Measurements from ENCODE around the gene LZTR1.

Gene LZTR1

GRCh38 chr22:20943104-20943933, 38.8 kb upstream of the LZTR1 start:
- H3K36me3 ChIP-seq (ENCODE audit: insufficient read depth, low read depth, low read length), result peaks cover 29% of the 10 kb centered on the region
- no peaks in the 10 kb centered on the region for H3K27me3 ChIP-seq (ENCODE audit: insufficient read depth, low read length)
- H3K4me1 ChIP-seq (ENCODE audit: insufficient read depth, low read length), result no peaks in the 10 kb centered on the region; the same call in 1 of the 2 replicates

DNA sequence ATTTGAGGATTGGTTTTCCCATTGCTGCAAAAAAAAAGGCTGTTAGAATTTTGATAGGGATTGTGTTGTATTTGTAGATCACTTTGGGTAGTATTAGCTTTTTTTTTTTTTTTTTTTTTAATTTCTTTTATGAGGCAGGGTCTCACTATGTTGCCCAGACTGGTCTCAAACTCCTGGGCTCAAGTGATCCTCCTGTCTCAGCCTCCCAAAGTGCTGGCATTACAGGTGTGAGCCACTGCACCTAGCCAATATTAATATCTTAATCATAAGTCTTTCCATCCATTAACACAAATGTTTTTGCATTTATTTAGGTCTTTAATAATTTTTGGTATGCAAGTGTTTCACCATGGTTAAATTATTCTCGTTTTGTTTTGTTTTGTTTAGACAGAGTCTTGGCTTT, 38.1 kb upstream of the LZTR1 start:
- Histone ChIP-seq H3K9ac (ENCODE audit: low read depth, low read length) (no peak overlapping the region), H3K4me1 (ENCODE audit: insufficient read depth, low read length) (no peaks in the 10 kb centered on the region; the same call in 1 of the 2 replicates), H3K4me3 (ENCODE audit: low read length) (no peak overlapping the region), H3K36me3 (ENCODE audit: insufficient read depth, low read depth, low read length) (peaks cover 34% of the 10 kb centered on the region), H3K27ac (ENCODE audit: low read length) (no peak overlapping the region), H3K9me3 (ENCODE audit: insufficient read depth, low read depth, low read length) (no peaks in the 10 kb centered on the region), H3K27me3 (ENCODE audit: insufficient read depth, low read length) (no peaks in the 10 kb centered on the region)

More at GRCh38 chr22:20943104-20943933, 38.8 kb upstream of the LZTR1 start:
- Histone ChIP-seq H3K9me3 (ENCODE audit: insufficient read depth, low read depth, low read length) (no peaks in the 10 kb centered on the region), H3K4me3 (ENCODE audit: low read length) (no peak overlapping the region), H3K27ac (ENCODE audit: low read length) (no peak overlapping the region), H3K9ac (ENCODE audit: low read depth, low read length) (no peak overlapping the region)

DNA sequence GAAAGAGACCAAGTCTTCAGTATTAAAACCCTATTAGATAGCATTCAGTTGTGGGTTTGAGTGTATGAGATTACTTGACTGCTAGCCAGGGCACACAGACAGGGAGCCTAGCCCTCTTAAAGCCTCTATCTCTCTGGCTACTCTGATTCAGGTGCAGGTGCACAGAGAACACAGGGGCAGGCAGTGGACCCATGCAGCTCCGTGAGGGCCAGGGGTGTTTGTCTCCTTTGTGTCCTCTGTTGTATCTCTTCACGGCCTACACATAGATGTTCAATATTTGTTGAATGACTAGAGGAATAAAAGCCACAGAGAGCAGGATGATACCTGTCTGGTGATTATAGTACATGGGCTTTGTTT, 36.5 kb upstream of the LZTR1 start:
- no peak overlapping the region for H3K4me3 ChIP-seq (ENCODE audit: low read length)
- H3K9me3 ChIP-seq (ENCODE audit: insufficient read depth, low read depth, low read length), result no peaks in the 10 kb centered on the region
- no peak overlapping the region for H3K27ac ChIP-seq (ENCODE audit: low read length)
- H3K36me3 ChIP-seq (ENCODE audit: insufficient read depth, low read depth, low read length), result peaks cover 43% of the 10 kb centered on the region
- no peaks in the 10 kb centered on the region for H3K27me3 ChIP-seq (ENCODE audit: insufficient read depth, low read length)
- H3K9ac ChIP-seq (ENCODE audit: low read depth, low read length), result no peak overlapping the region
- no peaks in the 10 kb centered on the region; the same call in 1 of the 2 replicates for H3K4me1 ChIP-seq (ENCODE audit: insufficient read depth, low read length)

GRCh38 chr22:20946080-20946986, 35.8 kb upstream of the LZTR1 start:
- H3K4me1 ChIP-seq (ENCODE audit: insufficient read depth, low read length), result no peaks in the 10 kb centered on the region
- H3K9ac ChIP-seq (ENCODE audit: low read depth, low read length), result no peak overlapping the region
- no peaks in the 10 kb centered on the region for H3K9me3 ChIP-seq (ENCODE audit: insufficient read depth, low read depth, low read length)
- no peaks in the 10 kb centered on the region for H3K27me3 ChIP-seq (ENCODE audit: insufficient read depth, low read length)
- H3K36me3 ChIP-seq (ENCODE audit: insufficient read depth, low read depth, low read length), result peaks cover 45% of the 10 kb centered on the region
- H3K27ac ChIP-seq (ENCODE audit: low read length), result no peak overlapping the region
- H3K4me3 ChIP-seq (ENCODE audit: low read length), result no peak overlapping the region

GRCh38 chr22:20946991-20947390, 35.1 kb upstream of the LZTR1 start:
- no peak overlapping the region for H3K9ac ChIP-seq (ENCODE audit: low read depth, low read length)
- H3K27ac ChIP-seq (ENCODE audit: low read length), result no peak overlapping the region
- H3K9me3 ChIP-seq (ENCODE audit: insufficient read depth, low read depth, low read length), result no peaks in the 10 kb centered on the region
- peaks cover 51% of the 10 kb centered on the region for H3K36me3 ChIP-seq (ENCODE audit: insufficient read depth, low read depth, low read length)
- H3K4me3 ChIP-seq (ENCODE audit: low read length), result no peak overlapping the region
- H3K27me3 ChIP-seq (ENCODE audit: insufficient read depth, low read length), result no peaks in the 10 kb centered on the region
- H3K4me1 ChIP-seq (ENCODE audit: insufficient read depth, low read length), result no peaks in the 10 kb centered on the region

- Histone ChIP-seq H3K4me1 (ENCODE audit: insufficient read depth, low read length) (no peaks in the 10 kb centered on the region), H3K27ac (ENCODE audit: low read length) (no peak overlapping the region), H3K9me3 (ENCODE audit: insufficient read depth, low read depth, low read length) (no peaks in the 10 kb centered on the region), H3K36me3 (ENCODE audit: insufficient read depth, low read depth, low read length) (peaks cover 66% of the 10 kb centered on the region), H3K9ac (ENCODE audit: low read depth, low read length) (no peak overlapping the region), H3K4me3 (ENCODE audit: low read length) (no peak overlapping the region), H3K27me3 (ENCODE audit: insufficient read depth, low read length) (no peaks in the 10 kb centered on the region)
These were observed 33.6 kb upstream of the LZTR1 start for GRCh38 chr22:20948450-20948849.

DNA sequence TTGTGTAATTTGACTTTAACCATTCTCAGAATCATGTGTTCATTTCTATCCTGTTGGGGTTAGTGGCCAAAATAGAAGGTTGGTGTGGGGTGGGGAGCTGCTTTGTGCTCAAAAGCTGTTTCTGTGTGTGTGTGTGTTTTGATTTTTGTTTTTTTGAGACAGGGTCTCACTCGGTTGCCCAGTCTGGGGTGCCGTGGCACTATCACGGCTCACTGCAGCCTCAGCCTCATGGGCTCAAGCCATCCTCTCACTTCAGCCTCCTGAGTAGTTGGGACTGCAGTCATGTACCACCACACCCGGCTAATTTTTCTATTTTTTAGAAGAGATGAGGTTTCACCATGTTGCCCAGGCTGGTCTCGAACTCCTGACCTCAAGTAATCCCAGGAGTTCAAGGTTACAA, 33.1 kb upstream of the LZTR1 start:
- Histone ChIP-seq H3K36me3 (ENCODE audit: insufficient read depth, low read depth, low read length) (peaks cover 71% of the 10 kb centered on the region), H3K4me1 (ENCODE audit: insufficient read depth, low read length) (no peaks in the 10 kb centered on the region), H3K27me3 (ENCODE audit: insufficient read depth, low read length) (no peaks in the 10 kb centered on the region), H3K27ac (ENCODE audit: low read length) (no peak overlapping the region), H3K4me3 (ENCODE audit: low read length) (no peak overlapping the region), H3K9ac (ENCODE audit: low read depth, low read length) (no peak overlapping the region), H3K9me3 (ENCODE audit: insufficient read depth, low read depth, low read length) (no peaks in the 10 kb centered on the region)

GRCh38 chr22:20949698-20950183, 32.4 kb upstream of the LZTR1 start:
- H3K9me3 ChIP-seq (ENCODE audit: insufficient read depth, low read depth, low read length), result no peaks in the 10 kb centered on the region
- H3K27me3 ChIP-seq (ENCODE audit: insufficient read depth, low read length), result no peaks in the 10 kb centered on the region
- H3K9ac ChIP-seq (ENCODE audit: low read depth, low read length), result no peak overlapping the region
- H3K4me1 ChIP-seq (ENCODE audit: insufficient read depth, low read length), result no peaks in the 10 kb centered on the region
- no peak overlapping the region for H3K27ac ChIP-seq (ENCODE audit: low read length)
- H3K4me3 ChIP-seq (ENCODE audit: low read length), result no peak overlapping the region
- peaks cover 74% of the 10 kb centered on the region for H3K36me3 ChIP-seq (ENCODE audit: insufficient read depth, low read depth, low read length)

- Histone ChIP-seq H3K9ac (ENCODE audit: low read depth, low read length) (no peak overlapping the region), H3K36me3 (ENCODE audit: insufficient read depth, low read depth, low read length) (peaks cover 65% of the 10 kb centered on the region), H3K27ac (ENCODE audit: low read length) (no peak overlapping the region)
These were observed 30.8 kb upstream of the LZTR1 start for GRCh38 chr22:20951151-20951931.

GRCh38 chr22:20951932-20952380, 30.1 kb upstream of the LZTR1 start:
- Histone ChIP-seq H3K27me3 (ENCODE audit: insufficient read depth, low read length) (peaks cover 7% of the 10 kb centered on the region), H3K4me1 (ENCODE audit: insufficient read depth, low read length) (no peaks in the 10 kb centered on the region), H3K27ac (ENCODE audit: low read length) (no peak overlapping the region), H3K9ac (ENCODE audit: low read depth, low read length) (no peak overlapping the region), H3K4me3 (ENCODE audit: low read length) (no peak overlapping the region), H3K36me3 (ENCODE audit: insufficient read depth, low read depth, low read length) (peaks cover 60% of the 10 kb centered on the region), H3K9me3 (ENCODE audit: insufficient read depth, low read depth, low read length) (no peaks in the 10 kb centered on the region)

More at GRCh38 chr22:20951151-20951931, 30.8 kb upstream of the LZTR1 start:
- Histone ChIP-seq H3K9me3 (ENCODE audit: insufficient read depth, low read depth, low read length) (no peaks in the 10 kb centered on the region), H3K4me1 (ENCODE audit: insufficient read depth, low read length) (no peaks in the 10 kb centered on the region), H3K27me3 (ENCODE audit: insufficient read depth, low read length) (peaks cover under 1% of the 10 kb centered on the region; the same call in 1 of the 2 replicates), H3K4me3 (ENCODE audit: low read length) (no peak overlapping the region)

Data from iPS-20b (cell line).